PC-3 (cell line): ENCODE results near the gene APOA1. TPM values are rescaled to one million over a fixed set of nuclear protein-coding genes. Genes with fewer than 3 reads are reported as not detected.

Experiments used
- ATAC-seq: fragments of 200-7000 bp; cut with Tn5 transposase; 2 replicates; pipeline ENCODE4 v1.9.1; 2020; ENCODE audit warnings: mild to moderate bottlenecking, moderate library complexity
- BruUV-seq: library from RNA; stranded (reverse); fragments of 400-500 nt; replicated peaks from 2 replicates; lab custom pipeline; 2021; lab: Mats Ljungman, UMichigan
- CTCF ChIA-PET: fragments of 300-600 bp; sonication (Branson Sonifier 250); formaldehyde crosslinking; loops from one replicate; lab custom pipeline; 2022; ENCODE audit warnings: antibody characterized with exemption; lab: Charles Lee
- POLR2A ChIA-PET: fragments of 300-600 bp; sonication (Branson Sonifier 250); formaldehyde crosslinking; loops from one replicate; lab custom pipeline; 2022; ENCODE audit warnings: antibody characterized with exemption; ENCODE audit not compliant: unreplicated experiment; lab: Charles Lee
- DNase-seq: peaks from one replicate; pipeline ENCODE4 v3.0.0-alpha.2; 2015
- H2AFZ ChIP-seq: fragments of 300-600 bp; sonication (generic); 2 replicates; pipeline ENCODE4 v1.6.0; 2016; ENCODE audit warnings: antibody characterized with exemption, low read length
- H3F3A ChIP-seq: fragments of 300-600 bp; sonication (generic); one replicate; pipeline ENCODE4 v1.6.0; 2017; ENCODE audit warnings: antibody characterized with exemption, low read length, control low read depth, mild to moderate bottlenecking; ENCODE audit not compliant: unreplicated experiment
- H3K27ac ChIP-seq: fragments of 300-600 bp; sonication (generic); 2 replicates; pipeline ENCODE4 v1.5.1; 2016; ENCODE audit warnings: mild to moderate bottlenecking, low read length
- H3K27me3 ChIP-seq: fragments of 300-600 bp; sonication (generic); 2 replicates; pipeline ENCODE4 v1.6.1; 2016; ENCODE audit warnings: low read length, mixed read lengths
- H3K36me3 ChIP-seq: fragments of 300-600 bp; sonication (generic); 2 replicates; pipeline ENCODE4 v1.6.1; 2016; ENCODE audit warnings: low read depth, mixed run types, low read length, mixed read lengths
- H3K4me1 ChIP-seq: fragments of 300-600 bp; sonication (generic); 2 replicates; pipeline ENCODE4 v1.5.1; 2016; ENCODE audit warnings: low read length; ENCODE audit not compliant: insufficient read depth
- H3K4me2 ChIP-seq: fragments of 300-600 bp; sonication (generic); 2 replicates; pipeline ENCODE4 v1.6.0; 2016; ENCODE audit warnings: low read length
- H3K4me3 ChIP-seq: fragments of 300-600 bp; sonication (generic); 2 replicates; pipeline ENCODE4 v1.5.1; 2016; ENCODE audit warnings: mild to moderate bottlenecking, low read length, mixed read lengths
- H3K79me2 ChIP-seq: fragments of 300-600 bp; sonication (generic); 2 replicates; pipeline ENCODE4 v1.6.1; 2017; ENCODE audit warnings: low read length, mixed read lengths
- H3K9ac ChIP-seq: fragments of 300-600 bp; sonication (generic); 2 replicates; pipeline ENCODE4 v1.6.0; 2016; ENCODE audit warnings: mild to moderate bottlenecking, low read length
- H3K9me2 ChIP-seq: fragments of 300-600 bp; sonication (generic); replicated peaks from 2 replicates; pipeline ENCODE4 v1.6.1; 2016; ENCODE audit warnings: mixed run types, low read length, mixed read lengths
- H3K9me3 ChIP-seq: fragments of 300-600 bp; sonication (generic); 2 replicates; pipeline ENCODE4 v1.6.1; 2016; ENCODE audit warnings: low read length, mixed read lengths
- H4K20me1 ChIP-seq: fragments of 300-600 bp; sonication (generic); 2 replicates; pipeline ENCODE4 v1.6.1; 2016; ENCODE audit warnings: low read length, mixed read lengths
- EZH2 ChIP-seq: fragments of 300-600 bp; sonication (generic); IDR thresholded peaks from one replicate; pipeline ENCODE4 v1.6.1; 2017; ENCODE audit warnings: antibody characterized with exemption, mild to moderate bottlenecking, low read length; ENCODE audit not compliant: unreplicated experiment
- EZH2phosphoT487 ChIP-seq: fragments of 300-600 bp; sonication (generic); IDR thresholded peaks from 2 replicates; pipeline ENCODE4 v1.6.1; 2018; ENCODE audit warnings: mild to moderate bottlenecking, antibody characterized with exemption, low read length, borderline replicate concordance
- intact Hi-C: fragments of 100-400 bp; cut with micrococcal nuclease; formaldehyde crosslinking; loops from 2 replicates; pipeline ENCODE4 v1.9.0; 2023
- total RNA-seq: library from RNA; depleted of rRNA; stranded (reverse); fragments of >200 nt; gene quantifications from 2 replicates; pipeline ENCODE4 v1.2.3, GENCODE V29; 2014
- TF ChIP-seq, protein P1 (sequence below): fragments of 300-600 bp; sonication (generic); conservative IDR thresholded peaks from 2 replicates; pipeline ENCODE4 v1.5.1; 2017; ENCODE audit warnings: antibody characterized with exemption, low read depth, mild to moderate bottlenecking, low read length

APOA1 gene
- total RNA-seq, 1 experiment from 2014 or later: 0.33 TPM

DNA sequence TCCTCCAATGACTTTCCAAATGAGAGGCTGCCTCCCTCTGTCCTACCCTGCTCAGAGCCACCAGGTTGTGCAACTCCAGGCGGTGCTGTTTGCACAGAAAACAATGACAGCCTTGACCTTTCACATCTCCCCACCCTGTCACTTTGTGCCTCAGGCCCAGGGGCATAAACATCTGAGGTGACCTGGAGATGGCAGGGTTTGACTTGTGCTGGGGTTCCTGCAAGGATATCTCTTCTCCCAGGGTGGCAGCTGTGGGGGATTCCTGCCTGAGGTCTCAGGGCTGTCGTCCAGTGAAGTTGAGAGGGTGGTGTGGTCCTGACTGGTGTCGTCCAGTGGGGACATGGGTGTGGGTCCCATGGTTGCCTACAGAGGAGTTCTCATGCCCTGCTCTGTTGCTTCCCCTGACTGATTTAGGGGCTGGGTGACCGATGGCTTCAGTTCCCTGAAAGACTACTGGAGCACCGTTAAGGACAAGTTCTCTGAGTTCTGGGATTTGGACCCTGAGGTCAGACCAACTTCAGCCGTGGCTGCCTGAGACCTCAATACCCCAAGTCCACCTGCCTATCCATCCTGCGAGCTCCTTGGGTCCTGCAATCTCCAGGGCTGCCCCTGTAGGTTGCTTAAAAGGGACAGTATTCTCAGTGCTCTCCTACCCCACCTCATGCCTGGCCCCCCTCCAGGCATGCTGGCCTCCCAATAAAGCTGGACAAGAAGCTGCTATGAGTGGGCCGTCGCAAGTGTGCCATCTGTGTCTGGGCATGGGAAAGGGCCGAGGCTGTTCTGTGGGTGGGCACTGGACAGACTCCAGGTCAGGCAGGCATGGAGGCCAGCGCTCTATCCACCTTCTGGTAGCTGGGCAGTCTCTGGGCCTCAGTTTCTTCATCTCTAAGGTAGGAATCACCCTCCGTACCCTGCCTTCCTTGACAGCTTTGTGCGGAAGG lies 4.8 kb downstream of the APOA1 start:
- Histone ChIP-seq H3K9ac (no peak overlapping the region), H3K9me2 (no peaks in the 10 kb centered on the region), H3K9me3 (no peaks in the 10 kb centered on the region), H2AFZ (no peak overlapping the region), H3K27ac (no peak overlapping the region), H3F3A (no peaks in the 10 kb centered on the region), H3K36me3 (no peaks in the 10 kb centered on the region), H4K20me1 (no peaks in the 10 kb centered on the region), H3K79me2 (no peaks in the 10 kb centered on the region), H3K27me3 (no peaks in the 10 kb centered on the region), H3K4me2 (no peak overlapping the region), H3K4me3 (no peak overlapping the region), H3K4me1 (peaks cover 7% of the 10 kb centered on the region)
- ATAC-seq (no peak), DNase-seq (peak; percentile 34)
- ChIA-PET POLR2A (no interaction called here), CTCF (no interaction called here)
- BruUV-seq: no TSS peak
- intact Hi-C loops: no loop called here
- TF ChIP-seq EZH2phosphoT487 (no peak), EZH2 (no peak)
- TF ChIP-seq, protein P1, sequence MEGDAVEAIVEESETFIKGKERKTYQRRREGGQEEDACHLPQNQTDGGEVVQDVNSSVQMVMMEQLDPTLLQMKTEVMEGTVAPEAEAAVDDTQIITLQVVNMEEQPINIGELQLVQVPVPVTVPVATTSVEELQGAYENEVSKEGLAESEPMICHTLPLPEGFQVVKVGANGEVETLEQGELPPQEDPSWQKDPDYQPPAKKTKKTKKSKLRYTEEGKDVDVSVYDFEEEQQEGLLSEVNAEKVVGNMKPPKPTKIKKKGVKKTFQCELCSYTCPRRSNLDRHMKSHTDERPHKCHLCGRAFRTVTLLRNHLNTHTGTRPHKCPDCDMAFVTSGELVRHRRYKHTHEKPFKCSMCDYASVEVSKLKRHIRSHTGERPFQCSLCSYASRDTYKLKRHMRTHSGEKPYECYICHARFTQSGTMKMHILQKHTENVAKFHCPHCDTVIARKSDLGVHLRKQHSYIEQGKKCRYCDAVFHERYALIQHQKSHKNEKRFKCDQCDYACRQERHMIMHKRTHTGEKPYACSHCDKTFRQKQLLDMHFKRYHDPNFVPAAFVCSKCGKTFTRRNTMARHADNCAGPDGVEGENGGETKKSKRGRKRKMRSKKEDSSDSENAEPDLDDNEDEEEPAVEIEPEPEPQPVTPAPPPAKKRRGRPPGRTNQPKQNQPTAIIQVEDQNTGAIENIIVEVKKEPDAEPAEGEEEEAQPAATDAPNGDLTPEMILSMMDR: peak; percentile 46

DNA sequence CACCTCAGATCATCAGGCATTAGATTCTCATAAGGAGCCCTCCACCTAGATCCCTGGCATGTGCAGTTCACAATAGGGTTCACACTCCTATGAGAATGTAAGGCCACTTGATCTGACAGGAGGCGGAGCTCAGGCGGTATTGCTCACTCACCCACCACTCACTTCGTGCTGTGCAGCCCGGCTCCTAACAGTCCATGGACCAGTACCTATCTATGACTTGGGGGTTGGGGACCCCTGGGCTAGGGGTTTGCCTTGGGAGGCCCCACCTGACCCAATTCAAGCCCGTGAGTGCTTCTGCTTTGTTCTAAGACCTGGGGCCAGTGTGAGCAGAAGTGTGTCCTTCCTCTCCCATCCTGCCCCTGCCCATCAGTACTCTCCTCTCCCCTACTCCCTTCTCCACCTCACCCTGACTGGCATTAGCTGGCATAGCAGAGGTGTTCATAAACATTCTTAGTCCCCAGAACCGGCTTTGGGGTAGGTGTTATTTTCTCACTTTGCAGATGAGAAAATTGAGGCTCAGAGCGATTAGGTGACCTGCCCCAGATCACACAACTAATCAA lies 5.6 kb downstream of the APOA1 start:
- CTCF ChIA-PET: no interaction called here
- Histone ChIP-seq H2AFZ (no peak overlapping the region), H3K27me3 (no peaks in the 10 kb centered on the region), H3K4me2 (no peak overlapping the region), H4K20me1 (no peaks in the 10 kb centered on the region), H3K79me2 (no peaks in the 10 kb centered on the region), H3F3A (no peaks in the 10 kb centered on the region), H3K9me2 (no peaks in the 10 kb centered on the region), H3K9ac (no peak overlapping the region), H3K4me3 (no peak overlapping the region), H3K9me3 (no peaks in the 10 kb centered on the region), H3K36me3 (no peaks in the 10 kb centered on the region), H3K4me1 (peaks cover 7% of the 10 kb centered on the region), H3K27ac (no peak overlapping the region)
- intact Hi-C loops: no loop called here
- POLR2A ChIA-PET: no interaction called here
- no peak for ATAC-seq
- BruUV-seq: no TSS peak
- TF ChIP-seq EZH2phosphoT487 (no peak), EZH2 (no peak)
- TF ChIP-seq, protein P1: no peak
- DNase-seq: no peak
